Renal cortex interstitium (tissue), 11 donors: ENCODE data around the gene NFKB1. TPM values are rescaled to one million over a fixed set of nuclear protein-coding genes. Genes with fewer than 3 reads are reported as not detected.
"Not testable (repeated sequence)": the region's sequence is repeated elsewhere in the genome, so short reads cannot be mapped to it uniquely, and the experiment has no call there.

ENCODE experiments used
- DNase-seq, 11 donors: peaks; one replicate each; pipeline ENCODE4 v3.0.0-alpha.2; 2013; ENCODE audit warnings: low read depth in 9 of 11, low spot score in 4 of 11; ENCODE audit errors: extremely low read depth in 1 of 11
- polyA plus RNA-seq, 3 donors: library from polyadenylated mRNA; unstranded; fragments of 120-200 nt; gene quantifications; one replicate each; pipeline ENCODE4 v1.2.1, GENCODE V29; 2013; ENCODE audit not compliant: insufficient read length in 3 of 3

Gene NFKB1
- polyA plus RNA-seq, 3 donors: 25.8 to 27.7 (median 26.0) TPM

- DNase-seq: no peak
These were observed 46.8 kb downstream of the NFKB1 start for GRCh38 chr4:102547973-102548372.

- no peak for DNase-seq
These were observed 50.9 kb downstream of the NFKB1 start for GRCh38 chr4:102551958-102552565.

GRCh38 chr4:102552781-102553180 lies 51.6 kb downstream of the NFKB1 start:
- no peak for DNase-seq

GRCh38 chr4:102553982-102554381 lies 52.8 kb downstream of the NFKB1 start:
- no peak for DNase-seq

GRCh38 chr4:102554482-102554881 lies 53.3 kb downstream of the NFKB1 start:
- DNase-seq: no peak

GRCh38 chr4:102554992-102555391 lies 53.8 kb downstream of the NFKB1 start:
- DNase-seq: no peak

- DNase-seq: no peak
These were observed 56.5 kb downstream of the NFKB1 start for GRCh38 chr4:102557636-102558035.

- no peak for DNase-seq
These were observed 59.0 kb downstream of the NFKB1 start for GRCh38 chr4:102560115-102560514.

- no peak for DNase-seq
These were observed 59.6 kb downstream of the NFKB1 start for GRCh38 chr4:102560571-102561341.

GRCh38 chr4:102563000-102563399 lies 61.8 kb downstream of the NFKB1 start:
- no peak for DNase-seq

GRCh38 chr4:102564399-102565059 lies 63.4 kb downstream of the NFKB1 start:
- DNase-seq: no peak

- DNase-seq: no peak
These were observed 64.5 kb downstream of the NFKB1 start for GRCh38 chr4:102565696-102566095.

- peak in 1 of 11 donors; percentile 3 for DNase-seq
These were observed 65.3 kb downstream of the NFKB1 start for GRCh38 chr4:102566426-102566825.

GRCh38 chr4:102567427-102567826 lies 66.3 kb downstream of the NFKB1 start:
- DNase-seq: no peak

GRCh38 chr4:102569200-102569599 lies 68.0 kb downstream of the NFKB1 start:
- no peak for DNase-seq

GRCh38 chr4:102570211-102570610 lies 69.1 kb downstream of the NFKB1 start:
- DNase-seq: not testable (repeated sequence)

- no peak for DNase-seq
These were observed 71.3 kb downstream of the NFKB1 start for GRCh38 chr4:102572452-102572851.

- DNase-seq: no peak
These were observed 73.2 kb downstream of the NFKB1 start for GRCh38 chr4:102574317-102574716.

GRCh38 chr4:102575369-102576129 lies 74.4 kb downstream of the NFKB1 start:
- no peak for DNase-seq

- no peak for DNase-seq
These were observed 77.1 kb downstream of the NFKB1 start for GRCh38 chr4:102578270-102578669.
